Measurements from ENCODE around the gene POU3F4.

POU3F4 gene

DNA sequence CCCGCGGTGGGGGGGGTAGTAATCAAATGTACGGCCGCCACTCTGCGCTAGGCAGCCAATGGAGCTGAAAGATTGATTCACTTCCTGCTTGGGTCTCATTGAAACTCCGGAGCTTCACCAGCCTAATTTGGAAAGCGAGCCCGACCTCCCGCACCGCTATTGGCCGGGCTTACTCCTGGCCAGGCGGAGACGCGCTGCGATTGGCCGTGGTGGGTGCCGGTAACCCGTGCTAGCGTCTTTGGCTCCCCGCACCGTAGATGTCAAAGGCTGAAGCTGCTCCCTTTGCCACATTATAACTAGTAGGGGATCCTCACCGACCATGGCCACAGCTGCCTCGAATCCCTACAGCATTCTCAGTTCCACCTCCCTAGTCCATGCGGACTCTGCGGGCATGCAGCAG is at the start of gene POU3F4:
Gene POU3F4 (plus strand): TSS at position 285 of the 400 bp plus-strand sequence. CDS start 35 bp downstream, at position 320.
- DNase-seq: no peak

GRCh38 chrX:83469551-83469950 is 38.5 kb upstream of the POU3F4 start:
- no peak for DNase-seq

GRCh38 chrX:83495898-83496297 is 12.2 kb upstream of the POU3F4 start:
- no peak for DNase-seq

GRCh38 chrX:83501003-83501402 is 7.1 kb upstream of the POU3F4 start:
- DNase-seq: no peak

GRCh38 chrX:83501530-83501929 is 6.6 kb upstream of the POU3F4 start:
- no peak for DNase-seq

DNA sequence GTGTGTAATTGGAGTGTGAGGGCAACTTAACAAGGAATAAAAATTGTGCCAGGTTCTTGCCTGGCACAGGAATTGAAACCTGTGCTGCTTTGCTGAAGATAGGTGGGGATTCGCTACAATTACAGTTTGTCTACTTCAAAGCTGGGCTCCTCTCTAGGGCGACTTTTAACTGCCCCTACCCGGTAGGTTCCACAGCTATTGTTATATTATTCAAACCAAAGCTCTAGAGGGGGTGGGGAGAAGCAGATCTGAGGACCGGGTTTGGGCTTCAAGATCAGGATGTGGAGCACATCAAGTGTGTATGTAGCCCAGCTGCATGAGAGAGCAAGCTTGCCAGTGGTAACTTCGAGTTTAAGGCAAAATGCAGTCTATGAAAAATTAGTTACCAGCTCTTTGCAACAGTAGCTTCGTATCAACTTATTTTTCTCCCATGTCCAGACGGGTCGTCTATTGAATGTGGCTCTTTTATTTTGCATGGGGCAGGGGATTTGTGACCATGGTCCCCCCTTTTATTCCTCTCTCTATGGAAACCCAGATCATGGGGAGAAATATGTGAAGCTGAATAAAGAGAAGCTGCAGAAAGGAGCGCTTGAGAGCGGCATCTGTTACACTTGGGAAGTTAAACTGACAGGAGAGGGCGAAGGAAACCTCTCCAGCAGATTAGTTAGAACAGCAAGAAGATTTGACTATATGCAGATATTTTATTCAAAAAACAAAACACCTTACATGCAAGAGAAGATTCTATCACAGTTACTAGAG is 3.2 kb upstream of the POU3F4 start:
- DNase-seq: no peak

DNA sequence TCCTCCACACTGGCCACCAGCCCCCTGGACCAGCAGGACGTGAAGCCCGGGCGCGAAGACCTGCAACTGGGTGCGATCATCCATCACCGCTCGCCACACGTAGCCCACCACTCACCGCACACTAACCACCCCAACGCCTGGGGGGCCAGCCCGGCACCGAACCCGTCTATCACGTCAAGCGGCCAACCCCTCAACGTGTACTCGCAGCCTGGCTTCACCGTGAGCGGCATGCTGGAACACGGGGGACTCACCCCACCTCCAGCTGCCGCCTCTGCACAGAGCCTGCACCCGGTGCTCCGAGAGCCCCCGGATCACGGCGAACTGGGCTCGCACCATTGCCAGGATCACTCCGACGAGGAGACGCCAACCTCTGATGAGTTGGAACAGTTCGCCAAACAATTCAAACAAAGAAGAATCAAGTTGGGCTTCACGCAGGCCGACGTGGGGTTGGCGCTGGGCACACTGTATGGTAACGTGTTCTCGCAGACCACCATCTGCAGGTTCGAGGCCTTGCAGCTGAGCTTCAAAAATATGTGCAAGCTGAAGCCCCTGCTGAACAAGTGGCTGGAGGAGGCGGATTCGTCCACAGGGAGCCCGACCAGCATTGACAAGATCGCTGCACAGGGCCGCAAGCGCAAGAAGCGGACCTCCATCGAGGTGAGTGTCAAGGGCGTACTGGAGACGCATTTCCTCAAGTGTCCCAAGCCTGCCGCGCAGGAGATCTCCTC is 600 bp downstream of the POU3F4 start:
- no peak for DNase-seq

DNA sequence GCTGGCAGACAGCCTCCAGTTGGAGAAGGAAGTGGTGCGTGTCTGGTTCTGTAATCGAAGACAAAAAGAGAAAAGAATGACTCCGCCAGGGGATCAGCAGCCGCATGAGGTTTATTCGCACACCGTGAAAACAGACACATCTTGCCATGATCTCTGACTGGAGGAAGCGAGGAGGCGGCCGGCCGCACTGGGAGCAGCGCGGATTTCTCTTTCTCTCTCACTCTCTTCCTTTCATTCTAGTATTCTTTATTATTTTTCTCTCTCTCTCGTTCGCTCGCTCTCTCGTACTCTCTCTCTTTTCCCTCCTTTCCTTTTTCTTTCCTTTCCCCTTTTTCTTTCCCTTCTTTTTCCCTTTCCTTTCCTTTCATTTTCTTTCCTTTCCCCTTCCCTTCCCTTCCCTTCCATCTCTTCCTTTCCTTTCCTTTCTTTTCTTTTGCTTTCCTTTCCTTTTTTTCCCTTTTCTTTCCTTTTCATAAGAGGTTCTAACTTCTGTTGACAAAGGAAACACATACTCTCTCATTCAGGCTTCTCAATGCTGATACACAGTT is 1.2 kb downstream of the POU3F4 start:
- no peak for DNase-seq

DNA sequence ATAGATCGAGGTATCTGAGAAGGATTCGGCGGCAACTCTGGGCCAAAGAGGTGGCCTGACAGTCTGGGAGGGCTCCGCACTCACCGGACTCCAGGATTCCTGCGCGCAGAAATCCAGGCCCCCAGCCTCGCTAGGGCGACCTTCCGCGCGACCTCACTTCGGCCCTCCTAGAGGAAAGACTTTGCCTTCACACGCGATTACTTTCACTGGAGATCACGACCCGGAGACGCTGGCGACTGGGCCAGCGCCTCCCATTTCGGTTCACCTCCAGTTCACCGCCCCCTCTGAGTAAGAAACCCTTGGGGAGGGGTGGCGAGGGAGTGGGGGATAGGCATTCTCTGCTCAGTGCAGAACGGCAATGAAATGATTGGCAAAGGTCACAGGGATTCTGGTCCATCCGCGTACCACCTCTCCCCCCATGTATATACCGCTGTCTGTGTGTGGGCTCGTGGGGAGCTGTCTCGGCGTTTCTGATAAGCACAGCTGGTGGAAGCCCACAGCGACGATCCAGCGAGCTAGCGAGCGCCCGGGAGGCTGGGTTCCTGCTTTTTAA is 2.5 kb downstream of the POU3F4 start:
- DNase-seq: no peak

GRCh38 chrX:83511208-83511607 is 3.1 kb downstream of the POU3F4 start:
- DNase-seq: no peak

DNA sequence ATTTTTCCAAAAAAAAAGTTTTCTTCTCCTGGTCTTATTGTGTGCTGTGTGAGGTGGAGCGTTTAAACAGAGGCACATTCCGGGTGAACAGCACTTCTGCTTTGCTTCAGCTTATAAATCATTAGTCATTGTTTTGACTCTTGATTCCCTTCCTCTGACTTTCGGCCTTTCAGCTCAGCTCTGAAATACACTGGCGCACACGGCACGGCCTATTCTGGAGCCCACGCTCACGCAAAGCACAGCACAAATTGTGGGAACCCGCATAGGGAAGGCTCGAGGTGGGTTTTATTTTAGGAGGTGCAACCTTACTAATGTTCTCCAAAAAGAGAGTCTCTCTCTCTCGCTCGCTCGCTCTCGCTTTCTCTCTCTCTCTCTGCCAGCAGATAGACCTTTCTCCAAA is 4.0 kb downstream of the POU3F4 start:
- DNase-seq: no peak

DNA sequence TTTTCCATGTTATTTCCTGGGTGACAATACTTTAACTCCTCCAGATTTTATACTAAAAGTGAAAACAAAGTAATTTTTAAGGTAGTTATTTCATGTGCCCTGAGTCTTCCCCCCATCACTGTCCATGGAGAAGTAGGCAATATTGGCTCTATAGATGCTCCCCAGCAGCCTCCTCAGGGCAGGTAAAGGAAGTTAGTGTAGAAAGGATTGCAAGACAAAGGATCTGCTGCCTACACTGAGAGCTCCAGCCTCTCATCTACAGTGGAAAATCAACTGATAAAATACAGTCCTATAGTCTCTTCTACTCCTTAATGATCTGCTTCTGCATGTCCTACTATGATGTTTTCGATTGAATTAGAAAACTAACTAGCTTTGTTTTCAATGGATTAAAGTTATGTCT is 8.5 kb downstream of the POU3F4 start:
- no peak for DNase-seq

- DNase-seq: no peak
These were observed 13.8 kb downstream of the POU3F4 start for GRCh38 chrX:83521905-83522304.

GRCh38 chrX:83529950-83530349 is 21.9 kb downstream of the POU3F4 start:
- no peak for DNase-seq

- no peak for DNase-seq
These were observed 27.5 kb downstream of the POU3F4 start for GRCh38 chrX:83535417-83536196.
